RCC 7860 (cell line): ENCODE results near the gene TMEM140.
"Not testable (repeated sequence)": the region's sequence is repeated elsewhere in the genome, so short reads cannot be mapped to it uniquely, and the experiment has no call there.

Experiments
- DNase-seq: peaks from one replicate; pipeline ENCODE4 v3.0.0-alpha.2; 2015; ENCODE audit warnings: low spot score
- FAIRE-seq: peaks from 2 replicates; lab custom pipeline; 2012; peaks lifted over from hg19 to GRCh38; lab: Jason Lieb, UNC

The TMEM140 gene

DNA sequence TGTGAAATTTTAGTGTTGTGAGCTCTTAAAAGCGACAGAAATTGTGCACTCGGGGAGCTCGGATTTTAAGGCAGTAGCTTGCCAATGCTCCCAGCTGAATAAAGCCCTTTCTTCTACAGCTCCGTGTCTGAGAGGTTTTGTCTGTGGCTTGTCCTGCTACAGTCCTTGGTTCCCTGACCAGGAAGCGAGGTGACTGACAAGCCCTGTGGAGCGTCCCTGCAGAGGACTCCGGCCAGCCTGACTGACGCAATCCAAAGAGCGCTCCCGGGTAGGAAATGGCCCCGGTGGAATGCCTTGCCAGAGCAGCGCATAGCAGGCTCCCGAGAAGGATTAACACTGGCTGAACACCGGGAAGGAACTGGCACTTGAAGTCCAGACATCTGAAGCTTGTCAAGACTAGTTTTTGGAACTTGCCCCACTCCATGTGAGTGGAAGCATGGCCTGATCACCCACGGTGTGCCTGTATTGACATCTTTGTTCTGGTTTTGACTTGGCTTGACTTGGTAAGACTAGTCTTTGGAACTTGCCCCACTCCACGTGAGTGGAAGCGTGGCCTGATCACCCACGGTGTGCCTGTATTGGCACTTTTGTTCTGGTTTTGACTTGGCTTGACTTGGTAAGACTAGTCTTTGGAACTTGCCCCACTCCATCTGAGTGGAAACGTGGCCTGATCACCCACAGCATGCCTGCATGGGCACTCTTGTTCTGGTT is 23.9 kb downstream of the TMEM140 start:
- peak; percentile 92 for DNase-seq
- FAIRE-seq: peak; percentile 42

DNA sequence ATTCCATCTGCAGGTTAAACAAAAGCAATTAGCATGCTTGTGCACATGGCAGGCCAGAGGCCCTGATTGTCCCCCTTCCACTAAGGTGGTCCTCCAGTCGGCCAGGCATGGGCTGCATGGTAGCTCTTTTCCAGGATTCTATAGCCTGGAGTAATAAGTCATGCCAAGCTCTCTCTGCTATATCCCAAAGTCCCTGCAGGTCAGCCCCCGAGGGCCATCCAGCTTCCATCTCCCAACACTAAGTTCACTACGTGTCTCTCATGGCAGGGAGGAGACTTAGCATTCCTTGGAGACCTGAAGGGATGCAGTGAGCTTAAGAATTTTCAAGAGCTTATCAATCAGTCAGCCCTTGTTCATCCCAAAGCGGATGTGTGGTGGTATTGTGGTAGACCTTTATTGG is 26.0 kb downstream of the TMEM140 start:
- not testable (repeated sequence) for DNase-seq, FAIRE-seq

DNA sequence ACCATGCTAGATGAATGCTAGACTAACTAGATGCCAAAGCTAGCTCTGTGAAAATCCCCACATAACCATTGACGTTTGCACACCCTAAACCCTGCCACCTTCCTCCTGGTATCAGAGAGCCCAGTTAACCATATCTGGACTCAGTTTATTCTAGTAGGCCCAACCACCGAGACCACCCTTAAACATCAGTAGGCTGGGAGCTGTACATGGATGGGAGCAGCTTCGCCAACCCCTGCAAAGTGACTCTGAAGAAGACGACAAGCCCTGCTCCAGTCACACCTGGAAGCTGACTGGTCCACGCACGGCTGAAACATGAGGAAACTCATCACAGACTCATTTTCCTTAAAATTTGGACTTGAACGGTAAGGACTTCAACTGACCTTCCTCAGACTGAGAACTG is 27.1 kb downstream of the TMEM140 start:
- DNase-seq: no peak
- no peak for FAIRE-seq

DNA sequence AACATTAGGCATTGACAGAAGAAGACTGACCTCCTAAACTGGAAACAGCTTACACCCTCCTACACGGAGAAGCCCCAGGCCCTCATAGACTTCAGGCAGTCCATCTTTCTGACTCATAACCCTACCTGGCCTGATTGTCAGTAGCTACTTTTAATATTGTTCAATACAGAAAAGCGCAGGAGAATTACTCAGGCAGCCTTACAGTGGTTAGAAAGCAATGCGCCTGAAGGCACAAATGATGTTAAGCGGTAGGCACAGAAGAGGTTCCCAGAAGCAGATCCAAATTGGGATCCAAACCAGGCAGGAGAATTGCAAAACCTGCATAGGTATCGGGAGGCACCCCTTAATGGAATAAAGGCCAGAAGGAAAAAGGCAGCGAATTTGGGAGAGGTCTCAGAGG is 28.1 kb downstream of the TMEM140 start:
- FAIRE-seq: no peak
- no peak for DNase-seq

DNA sequence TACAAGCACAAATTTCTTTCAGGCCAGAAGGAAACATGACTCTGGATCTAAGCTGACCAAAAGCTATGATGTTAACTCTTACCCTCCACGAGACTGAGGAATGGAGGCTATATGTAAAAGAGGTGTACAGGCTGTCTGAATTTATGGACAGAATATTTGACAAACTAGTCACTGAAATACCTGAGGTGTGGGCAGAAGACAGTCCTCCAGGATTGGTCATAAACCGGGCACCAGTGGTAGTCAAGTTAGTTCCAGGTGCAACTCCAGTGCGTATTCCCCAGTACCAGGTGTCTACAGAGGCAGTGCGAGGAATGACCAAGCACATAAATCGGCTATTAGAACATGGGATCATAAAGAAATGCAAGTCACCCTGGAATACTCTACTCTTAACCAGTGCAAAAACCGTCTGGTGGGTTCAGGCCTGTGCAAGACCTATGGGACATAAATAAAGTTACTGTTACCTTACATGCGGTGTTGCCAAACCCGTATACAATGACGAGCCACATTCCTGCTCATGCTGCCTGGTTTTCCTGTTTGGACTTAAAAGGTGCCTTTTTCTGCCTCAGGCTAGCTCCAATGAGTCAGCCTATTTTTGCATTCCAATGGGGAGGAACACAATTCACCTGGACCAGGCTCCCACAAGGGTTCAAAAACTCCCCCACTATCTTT is 29.3 kb downstream of the TMEM140 start:
- DNase-seq (peak; percentile 24), FAIRE-seq (no peak)

DNA sequence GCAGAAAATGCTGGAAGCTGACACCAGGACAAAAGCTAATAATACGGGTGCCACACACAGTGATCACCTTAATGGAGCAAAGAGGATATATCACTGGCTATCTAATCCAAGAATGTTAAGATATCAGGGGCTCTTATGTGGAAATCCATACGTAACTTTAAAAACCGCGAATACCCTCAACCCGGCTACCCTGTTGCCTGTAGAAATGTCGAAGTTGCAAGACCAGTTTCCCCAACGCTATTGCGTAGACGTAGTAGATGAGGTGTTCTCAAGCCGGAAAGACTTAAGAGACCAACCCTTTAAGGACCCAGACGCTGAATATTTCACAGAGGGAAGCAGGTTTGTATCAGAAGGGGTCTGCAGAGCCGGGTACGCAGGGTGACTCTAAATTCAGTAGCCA is 30.5 kb downstream of the TMEM140 start:
- FAIRE-seq: no peak
- DNase-seq: no peak

DNA sequence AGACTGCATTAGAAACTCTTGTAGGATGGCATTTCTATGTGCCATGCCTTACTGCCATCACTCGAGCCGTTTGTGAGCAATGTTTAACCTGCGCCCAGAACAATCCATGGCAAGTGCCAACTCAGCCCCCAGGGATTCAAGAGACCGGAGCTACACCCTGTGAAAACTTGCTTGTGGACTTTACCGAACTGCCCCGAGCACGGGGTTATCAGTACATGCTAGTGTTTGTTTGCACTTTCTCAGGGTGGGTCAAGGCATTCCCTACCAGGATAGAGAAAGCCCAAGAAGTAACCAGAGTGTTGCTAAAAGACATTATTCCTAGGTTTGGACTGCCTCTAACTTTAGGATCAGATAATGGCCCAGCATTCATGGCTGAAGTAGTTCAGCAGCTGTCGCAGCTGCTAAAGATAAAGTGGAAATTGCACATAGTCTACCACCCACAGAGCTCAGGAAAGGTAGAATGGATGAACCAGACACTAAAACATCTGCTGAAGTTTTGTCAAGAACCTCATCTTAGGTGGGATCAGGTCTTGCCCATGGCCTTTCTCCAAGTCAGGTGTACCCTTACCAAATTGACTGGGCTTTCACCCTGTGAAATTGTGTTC is 31.6 kb downstream of the TMEM140 start:
- FAIRE-seq (no peak), DNase-seq (no peak)

DNA sequence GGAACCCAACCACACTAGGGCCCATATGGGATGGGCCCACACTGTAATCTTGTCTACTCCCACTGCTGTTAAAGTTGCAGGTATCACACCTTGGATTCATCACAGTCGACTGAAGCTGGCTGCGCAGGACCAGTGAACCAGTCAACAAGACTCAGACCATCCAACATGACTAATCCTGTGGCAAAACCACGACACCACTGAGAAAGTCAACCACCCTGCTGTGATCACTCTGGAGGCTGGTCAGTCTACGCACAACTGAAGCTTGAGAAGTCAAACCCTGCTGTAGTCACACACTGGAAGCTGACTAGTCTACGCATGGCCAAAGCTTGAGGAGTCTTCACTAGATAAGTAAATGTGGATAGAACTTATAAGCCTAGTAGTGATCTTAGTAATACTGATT is 32.2 kb downstream of the TMEM140 start:
- FAIRE-seq (peak; percentile 93), DNase-seq (peak; percentile 91)

DNA sequence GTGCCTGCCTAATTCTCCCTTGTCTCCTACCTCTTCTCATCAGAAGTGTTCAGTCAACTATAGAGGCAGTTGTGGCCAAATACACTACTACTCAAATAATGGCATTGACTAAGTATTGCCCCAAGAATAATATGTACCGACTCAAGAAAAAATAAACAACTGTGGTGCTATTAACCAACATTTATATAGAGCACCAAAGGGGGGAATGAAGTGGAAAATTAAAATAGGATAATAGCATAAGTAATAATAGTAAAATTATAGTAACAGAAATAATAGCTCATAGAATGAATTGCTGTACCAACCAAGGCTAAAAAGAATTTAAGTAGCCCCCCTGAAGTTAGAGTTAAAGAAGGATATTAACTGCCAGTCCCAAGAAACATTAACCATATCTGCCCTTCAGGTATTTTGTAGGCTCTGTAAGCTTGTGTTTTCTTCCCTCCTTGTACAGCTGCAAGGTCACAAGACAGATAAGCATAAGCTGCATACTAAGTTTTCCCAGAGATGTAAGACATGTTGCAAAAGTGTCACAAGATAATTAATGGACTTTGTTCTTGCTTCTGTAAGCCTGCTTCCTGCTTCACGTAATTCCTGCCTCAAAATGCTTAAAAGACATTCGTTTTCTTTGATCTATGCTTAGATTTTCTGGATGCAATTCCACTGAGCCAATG is 33.5 kb downstream of the TMEM140 start:
- no peak for FAIRE-seq

DNA sequence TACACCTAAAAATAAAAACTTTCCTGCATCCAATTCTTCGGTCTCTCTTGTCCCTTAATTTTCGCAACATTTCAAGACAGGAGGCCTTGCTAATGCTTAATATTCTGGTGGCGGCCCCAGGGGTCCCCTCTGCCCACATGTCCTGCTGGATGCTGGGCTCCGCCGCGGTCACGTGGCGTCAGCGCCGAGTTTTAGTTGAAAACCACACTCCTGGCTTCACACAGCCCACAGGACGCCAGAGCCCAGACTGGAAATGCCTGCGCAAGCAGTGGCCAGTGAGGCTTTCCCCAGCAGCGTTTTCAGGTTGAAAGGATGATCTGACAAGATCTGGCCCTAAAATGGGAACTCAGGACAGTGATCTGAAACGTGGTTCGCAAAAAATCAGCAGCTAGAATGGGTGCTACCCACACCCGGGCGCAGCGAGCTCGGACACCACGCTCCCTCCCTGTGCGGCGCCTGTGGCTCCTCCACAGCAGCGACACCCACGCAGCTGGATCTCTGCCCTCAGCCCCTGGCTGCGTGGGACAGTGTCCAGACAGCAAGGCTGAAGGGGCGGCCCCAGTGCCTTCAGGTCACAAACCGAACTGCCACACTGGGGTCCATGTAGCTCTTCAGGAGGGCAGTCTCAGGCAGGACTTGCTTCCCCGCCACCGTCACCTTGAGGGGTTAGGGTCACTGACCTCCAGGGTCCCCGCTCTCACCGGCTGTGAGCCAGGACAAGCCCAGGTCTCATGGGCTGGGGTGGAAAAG is 34.2 kb downstream of the TMEM140 start:
- FAIRE-seq (no peak), DNase-seq (no peak)

More for the DNA sequence above, 33.5 kb downstream of the TMEM140 start:
- DNase-seq: no peak

DNA sequence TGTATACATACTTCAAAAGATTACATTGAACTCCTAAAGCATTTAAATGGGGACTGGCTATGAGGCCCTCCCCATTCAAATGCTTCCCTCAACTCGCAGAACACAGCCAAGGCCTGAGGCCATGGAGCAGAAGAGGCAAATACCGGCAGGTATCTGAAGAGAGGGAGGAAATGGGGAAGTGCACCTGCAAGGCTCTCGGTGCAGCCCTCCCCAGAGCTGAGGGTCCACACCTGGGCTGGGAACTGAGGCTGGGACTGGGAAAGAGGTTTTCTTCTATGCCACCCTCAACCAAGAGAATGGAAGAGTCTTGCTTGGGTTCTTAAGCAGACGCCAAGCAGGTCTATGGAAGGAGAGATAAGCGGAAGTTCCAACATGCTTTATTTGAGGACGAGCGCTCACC is 35.6 kb downstream of the TMEM140 start:
- no peak for DNase-seq
- no peak for FAIRE-seq

DNA sequence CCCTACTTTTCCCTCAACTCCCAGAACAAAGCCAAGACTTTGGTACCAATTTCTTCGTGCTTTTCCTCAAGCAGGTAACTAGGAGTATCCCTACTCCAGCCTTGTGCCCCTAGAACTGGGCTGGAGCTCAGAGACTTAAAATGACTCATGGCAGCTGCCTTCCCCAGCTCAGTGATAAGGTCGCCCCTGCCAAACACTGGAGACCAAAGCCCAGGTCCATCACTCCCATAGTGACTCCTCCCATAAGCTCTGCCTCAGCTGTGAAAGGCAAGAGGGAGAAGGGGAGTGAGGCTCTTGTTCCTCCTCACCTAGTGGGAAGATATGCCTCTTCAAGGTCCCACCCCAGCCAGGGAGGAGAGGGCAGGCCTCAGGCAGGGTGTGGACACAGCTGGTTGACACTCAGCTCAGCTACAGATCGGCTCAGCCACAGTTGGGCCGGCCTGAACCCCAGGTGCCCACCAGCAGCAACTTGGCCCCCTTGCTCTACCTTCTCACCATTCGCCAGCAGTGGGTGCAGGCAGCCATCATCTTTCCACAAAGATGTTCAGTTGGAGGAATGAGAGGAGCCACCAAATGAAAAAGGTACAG is 36.5 kb downstream of the TMEM140 start:
- DNase-seq (no peak), FAIRE-seq (no peak)

DNA sequence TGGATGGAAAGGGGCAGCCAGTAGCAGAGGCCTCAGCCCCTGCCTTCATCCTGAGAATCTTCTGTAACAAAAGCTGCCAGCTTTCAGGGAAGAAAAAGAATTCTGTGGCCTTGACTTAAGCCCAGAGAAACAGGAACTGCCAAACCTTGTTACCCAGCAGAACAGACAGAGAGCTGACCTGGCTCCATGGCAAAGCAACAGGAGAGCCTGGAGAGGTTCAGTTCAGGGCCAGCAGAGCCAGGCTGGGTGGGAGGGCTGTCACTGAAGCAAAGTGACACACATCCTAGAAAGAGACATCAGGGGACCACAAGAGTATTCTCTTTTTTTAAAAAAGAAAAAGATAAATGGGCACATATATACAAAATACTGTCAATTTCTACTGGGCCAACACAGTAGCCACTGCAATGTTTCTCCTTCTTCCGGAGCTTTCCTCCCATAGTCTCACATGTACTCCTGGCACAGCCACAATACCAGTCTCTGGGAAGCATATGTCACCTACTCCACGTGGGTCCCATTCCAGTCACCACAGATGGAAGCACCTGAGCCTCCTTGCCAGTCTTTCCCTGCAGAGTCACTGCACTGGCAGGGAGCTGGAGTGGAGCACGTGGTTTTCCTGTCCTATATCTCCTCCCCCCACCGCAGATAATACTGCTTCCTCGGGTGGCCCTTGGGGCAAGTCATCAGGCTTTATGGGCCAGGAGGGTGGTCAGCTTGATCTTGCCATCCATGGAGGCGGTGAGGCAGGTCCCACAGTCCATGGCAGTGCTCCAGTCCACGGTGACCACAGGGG is 37.8 kb downstream of the TMEM140 start:
- no peak for FAIRE-seq
- peak; percentile 35 for DNase-seq

DNA sequence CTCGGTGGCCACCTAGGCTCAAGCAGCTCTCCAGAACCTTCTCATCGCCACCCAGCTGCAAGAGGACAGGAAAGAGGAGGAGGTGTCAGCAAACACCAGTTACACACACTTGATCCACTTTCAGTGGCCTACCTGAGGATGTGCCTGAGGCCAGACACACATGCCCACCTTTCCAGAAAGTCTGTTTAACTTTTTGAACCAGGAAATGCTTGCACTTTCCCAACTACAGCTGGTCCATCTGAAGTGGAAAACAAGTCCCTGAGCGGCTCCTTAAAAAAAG is 38.3 kb downstream of the TMEM140 start:
- FAIRE-seq: no peak

DNA sequence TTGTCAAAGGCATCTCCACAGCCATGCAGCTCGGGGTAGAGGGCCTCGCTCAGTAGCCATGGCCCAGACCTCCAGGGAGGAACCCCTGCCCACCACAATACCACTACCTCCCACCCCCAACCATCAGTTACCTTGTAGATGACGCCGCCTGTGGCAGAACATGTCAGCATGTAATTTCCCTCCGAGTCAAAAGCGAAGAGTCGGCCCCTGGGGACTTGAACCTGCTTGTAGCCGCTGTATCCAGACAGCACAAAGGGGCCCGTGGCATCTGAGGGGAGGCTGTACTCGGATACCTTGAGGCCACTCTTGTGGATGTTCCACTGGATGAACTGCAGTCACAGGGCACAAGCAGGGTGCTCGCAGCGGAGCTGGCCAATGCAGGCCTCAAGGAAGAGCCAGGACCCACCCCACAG is 39.0 kb downstream of the TMEM140 start:
- DNase-seq (no peak), FAIRE-seq (no peak)

More for the DNA sequence above, 38.3 kb downstream of the TMEM140 start:
- DNase-seq: no peak

DNA sequence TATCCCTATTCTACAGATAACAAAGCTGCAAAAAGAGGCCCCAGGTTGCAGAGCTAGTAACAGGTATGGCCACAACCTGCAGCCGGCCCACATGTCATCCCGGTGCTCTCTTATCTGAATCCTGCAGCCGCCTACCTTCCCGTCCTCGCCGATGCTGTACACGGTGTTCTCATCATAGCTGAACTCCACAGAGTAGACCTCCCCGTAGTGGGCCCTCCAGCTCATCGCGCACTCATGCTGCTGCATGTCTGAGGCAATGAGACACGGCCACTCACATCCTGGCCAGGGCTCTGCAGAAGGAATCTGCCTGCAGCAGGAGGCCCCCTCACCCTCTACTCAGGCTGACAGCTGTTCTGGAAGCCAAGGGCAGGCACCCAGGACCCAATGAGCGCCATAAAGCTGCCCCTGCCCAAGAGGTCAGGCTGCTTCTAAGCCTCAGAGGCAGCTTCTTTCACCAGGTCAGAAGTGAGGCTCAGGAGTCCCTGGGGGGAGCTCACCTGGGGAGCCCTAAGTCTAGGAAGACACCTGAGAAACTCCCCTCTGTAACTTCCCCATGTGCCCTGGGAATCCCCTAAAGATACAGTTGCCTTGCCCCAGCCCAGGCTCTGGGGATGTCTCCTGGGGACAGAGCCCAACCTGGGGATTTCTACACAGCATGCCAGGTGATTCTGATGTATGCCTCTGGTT is 40.6 kb downstream of the TMEM140 start:
- FAIRE-seq: no peak
- DNase-seq: no peak

DNA sequence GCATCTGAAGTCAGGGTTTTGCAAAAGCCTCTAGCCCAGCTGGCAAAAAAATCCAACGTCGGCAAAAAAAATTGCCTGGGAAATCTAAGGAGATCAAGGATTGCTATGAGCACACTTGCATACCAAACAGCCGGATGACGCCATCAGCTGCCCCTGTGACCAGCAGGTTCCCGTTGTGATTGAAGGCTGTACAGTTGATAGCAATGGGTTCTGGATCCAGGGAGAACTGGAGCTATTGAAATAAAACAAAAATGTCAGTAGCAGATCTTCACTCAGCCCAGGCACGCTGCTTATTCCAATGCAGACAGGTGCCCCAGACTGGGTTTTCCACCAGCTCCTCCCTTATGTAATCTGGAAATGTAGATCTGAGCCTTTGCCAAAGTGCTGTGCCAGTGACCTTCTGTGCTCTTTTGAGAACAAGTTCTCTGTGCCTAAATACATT is 41.4 kb downstream of the TMEM140 start:
- DNase-seq: no peak
- no peak for FAIRE-seq

DNA sequence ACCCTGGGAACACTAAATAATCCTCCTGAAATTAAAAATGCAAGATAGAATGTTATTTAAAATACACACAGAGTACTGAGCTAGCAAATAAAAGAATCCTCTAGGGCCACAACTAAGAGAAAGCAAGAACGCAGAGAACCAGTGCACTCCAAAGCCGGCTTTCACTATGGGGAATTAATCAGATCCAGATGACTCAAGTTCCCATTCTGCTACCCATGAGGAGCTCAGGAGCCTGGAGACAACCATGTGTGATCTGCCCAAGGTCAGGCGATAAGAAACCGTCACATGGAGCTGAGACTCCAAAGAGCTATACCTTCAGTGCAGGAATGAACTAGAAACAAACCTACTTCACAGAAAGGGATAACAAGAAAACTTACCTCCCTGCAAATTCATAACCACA is 42.1 kb downstream of the TMEM140 start:
- DNase-seq: no peak

DNA sequence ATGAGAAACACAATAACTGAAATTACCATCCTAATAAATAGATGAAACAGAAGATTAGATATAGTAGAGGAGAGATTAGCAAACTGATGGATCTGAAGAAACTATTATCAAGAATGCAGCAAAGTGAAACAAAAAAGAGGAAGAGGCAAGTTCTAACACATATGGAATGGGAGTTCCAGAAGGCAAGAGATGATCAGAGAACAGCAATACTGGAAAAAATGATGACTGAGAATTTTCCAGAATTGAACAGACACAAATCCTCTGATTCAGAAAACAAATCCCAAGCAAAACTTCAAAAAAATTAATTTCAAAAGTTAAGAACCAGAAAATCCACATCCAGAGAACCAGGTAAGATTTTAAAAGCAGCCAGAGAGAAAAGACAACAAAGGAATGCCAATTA is 42.8 kb downstream of the TMEM140 start:
- DNase-seq (no peak), FAIRE-seq (no peak)

More for the DNA sequence above, 42.1 kb downstream of the TMEM140 start:
- no peak for FAIRE-seq
